HepG2 (cell line): ENCODE results near the gene WSB1. TPM values are rescaled to one million over a fixed set of nuclear protein-coding genes. Genes with fewer than 3 reads are reported as not detected.
A peak's percentile ranks its signal among the peaks of the same experiment; 100 is the strongest.

Source experiments
- ATAC-seq: fragments of 200-7000 bp; cut with Tn5 transposase; 3 replicates; pipeline ENCODE4 v1.9.1; 2020; ENCODE audit warnings: mild to moderate bottlenecking, moderate library complexity
- BruUV-seq: library from RNA; stranded (reverse); fragments of 400-500 nt; replicated peaks from 2 replicates; lab custom pipeline; 2021; lab: Mats Ljungman, UMichigan
- CTCF ChIA-PET: fragments of 300-600 bp; formaldehyde crosslinking; extraction: SDS; loops from one replicate; lab custom pipeline; 2021; ENCODE audit warnings: low total read pairs, inconsistent platforms, low intra/inter-chr PET ratio; lab: Yijun Ruan, JAX
- POLR2A ChIA-PET: fragments of 350-600 bp; sonication (Branson Sonifier 250); formaldehyde crosslinking; loops from one replicate; lab custom pipeline; 2020; ENCODE audit warnings: antibody characterized with exemption, inconsistent platforms; lab: Yijun Ruan, JAX
- DNase-seq: peaks from one replicate; pipeline ENCODE4 v3.0.0-alpha.2; 2015; ENCODE audit warnings: low spot score
- FAIRE-seq: peaks from 3 replicates; lab custom pipeline; 2011; peaks lifted over from hg19 to GRCh38; lab: Jason Lieb, UNC
- H2AFZ ChIP-seq: one replicate; pipeline ENCODE4 v1.6.1; 2011; ENCODE audit warnings: low read length, inconsistent platforms
- H3K27ac ChIP-seq: fragments of 300-600 bp; 3 replicates; pipeline ENCODE4 v1.8.0; 2011; ENCODE audit warnings: mixed run types, mild to moderate bottlenecking, mixed read lengths, low read length, inconsistent platforms; ENCODE audit not compliant: insufficient read depth; ENCODE audit errors: extremely low read length
- H3K27me3 ChIP-seq, 2 experiments: fragments of 200-600 bp in 1 of 2; 2 replicates in 1 of 2; 3 replicates in 1 of 2; pipeline versions ENCODE4 v1.6.0 to v1.8.0; 2011; ENCODE audit warnings: low read length in 2 of 2, mild to moderate bottlenecking in 2 of 2, moderate library complexity in 2 of 2, inconsistent platforms in 1 of 2; ENCODE audit not compliant: insufficient read depth in 2 of 2, control insufficient read depth in 1 of 2
- H3K36me3 ChIP-seq, 2 experiments: fragments of 200-600 bp in 1 of 2; replicated peaks in 1 of 2; 2 replicates in 1 of 2; 3 replicates in 1 of 2; pipeline versions ENCODE4 v1.5.1 to v1.8.0; 2011; ENCODE audit warnings: low read length in 2 of 2, inconsistent platforms in 1 of 2; ENCODE audit not compliant: insufficient read depth in 2 of 2, control insufficient read depth in 1 of 2
- H3K4me1 ChIP-seq: 2 replicates; pipeline ENCODE4 v1.5.1; 2012; ENCODE audit warnings: low read length, inconsistent platforms; ENCODE audit not compliant: insufficient read depth
- H3K4me2 ChIP-seq: 2 replicates; pipeline ENCODE4 v1.6.0; 2011; ENCODE audit warnings: low read depth, low read length, inconsistent platforms
- H3K4me3 ChIP-seq, 3 experiments: fragments of 200-600 bp in 1 of 3; sonication (generic), shearing (Covaris generic) in 1 of 3; replicated peaks in 1 of 3; 2 replicates each; pipeline ENCODE4 v1.5.1; 2011 to 2016; ENCODE audit warnings: low read length in 3 of 3, inconsistent platforms in 2 of 3, low read depth in 2 of 3, mild to moderate bottlenecking in 2 of 3, control low read depth in 1 of 3, mixed read lengths in 1 of 3; ENCODE audit not compliant: insufficient read depth in 1 of 3
- H3K79me2 ChIP-seq: one replicate; pipeline ENCODE4 v1.6.1; 2011; ENCODE audit warnings: low read length, inconsistent platforms; ENCODE audit not compliant: insufficient read depth
- H3K9ac ChIP-seq: 2 replicates; pipeline ENCODE4 v1.6.0; 2011; ENCODE audit warnings: mild to moderate bottlenecking, low read depth, low read length, inconsistent platforms; ENCODE audit not compliant: insufficient read depth
- H3K9me3 ChIP-seq: 2 replicates; pipeline ENCODE4 v1.5.1; 2012; ENCODE audit warnings: mild to moderate bottlenecking, low read length
- H4K20me1 ChIP-seq: 2 replicates; pipeline ENCODE4 v1.6.0; 2011; ENCODE audit warnings: inconsistent platforms, mild to moderate bottlenecking, low read length, moderate library complexity; ENCODE audit not compliant: insufficient read depth
- GLI4 ChIP-seq: sonication (generic); formaldehyde crosslinking; IDR thresholded peaks from 2 replicates; pipeline ENCODE4 v1.5.1; 2020; ENCODE audit warnings: missing genetic modification reagents, mild to moderate bottlenecking, moderate library complexity, borderline replicate concordance
- ISL2 ChIP-seq: sonication (generic); formaldehyde crosslinking; IDR thresholded peaks from 2 replicates; pipeline ENCODE4 v1.5.0; 2020; ENCODE audit warnings: missing genetic modification reagents
- KAT7 ChIP-seq: IDR thresholded peaks from 2 replicates; pipeline ENCODE4 v1.6.1; 2018; ENCODE audit warnings: borderline replicate concordance, missing compliant biosample characterization
- MIXL1 ChIP-seq: IDR thresholded peaks from 2 replicates; pipeline ENCODE4 v1.6.1; 2016
- NFYB ChIP-seq: sonication (generic); formaldehyde crosslinking; IDR thresholded peaks from 2 replicates; pipeline ENCODE4 v1.4.0; 2020; ENCODE audit warnings: missing genetic modification reagents
- POLR2AphosphoS5 ChIP-seq: IDR thresholded peaks from 2 replicates; pipeline ENCODE4 v1.6.1; 2012; ENCODE audit warnings: low read depth, low read length
- POLR2G ChIP-seq: fragments of 200-400 bp; formaldehyde crosslinking; IDR thresholded peaks from 2 replicates; pipeline ENCODE4 v1.6.1; 2018; ENCODE audit warnings: mild to moderate bottlenecking, low read depth, low read length, moderate library complexity
- PPARG ChIP-seq: conservative IDR thresholded peaks from 2 replicates; pipeline ENCODE4 v1.6.1; 2016; ENCODE audit warnings: missing biosample characterization, missing genetic modification reagents
- SP2 ChIP-seq: sonication (generic); formaldehyde crosslinking; IDR thresholded peaks from 2 replicates; pipeline ENCODE4 v1.5.1; 2020; ENCODE audit warnings: mild to moderate bottlenecking, missing genetic modification reagents
- ZFX ChIP-seq: sonication (generic); formaldehyde crosslinking; IDR thresholded peaks from 2 replicates; pipeline ENCODE4 v1.4.0; 2020; ENCODE audit warnings: mild to moderate bottlenecking, low read depth, missing genetic modification reagents, moderate library complexity
- ZKSCAN8 ChIP-seq: IDR thresholded peaks from 2 replicates; pipeline ENCODE4 v1.6.1; 2016; ENCODE audit warnings: borderline replicate concordance, missing genetic modification reagents, missing compliant biosample characterization
- ZNF317 ChIP-seq: sonication (generic); formaldehyde crosslinking; IDR thresholded peaks from 2 replicates; pipeline ENCODE4 v1.5.0; 2020; ENCODE audit warnings: mild to moderate bottlenecking, missing genetic modification reagents
- ZNF331 ChIP-seq: sonication (generic); formaldehyde crosslinking; IDR thresholded peaks from 2 replicates; pipeline ENCODE4 v1.4.0; 2020; ENCODE audit warnings: missing genetic modification reagents
- ZNF558 ChIP-seq: sonication (generic); formaldehyde crosslinking; IDR thresholded peaks from 2 replicates; pipeline ENCODE4 v1.9.0; 2022; ENCODE audit warnings: mild to moderate bottlenecking, missing genetic modification reagents, borderline replicate concordance
- ZNF670 ChIP-seq: sonication (generic); formaldehyde crosslinking; IDR thresholded peaks from 2 replicates; pipeline ENCODE4 v1.8.0; 2022; ENCODE audit warnings: mild to moderate bottlenecking, missing genetic modification reagents, borderline replicate concordance
- ZNF891 ChIP-seq: sonication (generic); formaldehyde crosslinking; IDR thresholded peaks from 2 replicates; pipeline ENCODE4 v1.5.0; 2020; ENCODE audit warnings: mild to moderate bottlenecking, missing genetic modification reagents
- WGBS: methylation state at CpG from one replicate; pipeline ENCODE4 v1.1.6; 2017; ENCODE audit warnings: low lambda C conversion rate; 5-methylcytosine and 5-hydroxymethylcytosine counted together
- in situ Hi-C: cut with HindIII; loops from 2 replicates; pipeline ENCODE4 v1.10.0; 2017; ENCODE audit warnings: low pct_unique_long_range_greater_than_20kb; ENCODE audit not compliant: extremely low pct_ligation_motif_present
- intact Hi-C: fragments of 100-400 bp; cut with micrococcal nuclease; formaldehyde crosslinking; loops from one replicate; pipeline ENCODE4 v1.10.0; 2022; ENCODE audit not compliant: unreplicated experiment
- polyA plus RNA-seq, 8 experiments: library from polyadenylated mRNA; depleted of rRNA in 3 of 8; stranded (reverse) in 7 of 8; unstranded in 1 of 8; fragments of >200 nt; fragmentation: Illumina TruSeq in 4 of 8; extraction: Trizol in 4 of 8; gene quantifications; 2 replicates each; pipeline versions ENCODE4 v1.2.1 to v1.2.3, GENCODE V29; 2011 to 2016; ENCODE audit warnings: low read depth in 4 of 8, missing spikeins in 1 of 8, mixed read lengths in 1 of 8; ENCODE audit not compliant: insufficient read depth in 1 of 8
- total RNA-seq, 5 experiments: library from RNA; depleted of rRNA; stranded (reverse); fragments of >200 nt; fragmentation: Illumina TruSeq; extraction: Trizol; gene quantifications; 2 replicates each; pipeline ENCODE4 v1.2.3, GENCODE V29; 2016; ENCODE audit warnings: low read depth in 1 of 5
- TF ChIP-seq, protein P1 (sequence below): sonication (generic); formaldehyde crosslinking; IDR thresholded peaks from 2 replicates; pipeline ENCODE4 v1.5.0; 2020; ENCODE audit warnings: missing genetic modification reagents
- TF ChIP-seq, protein P2 (sequence below): sonication (generic); formaldehyde crosslinking; IDR thresholded peaks from 2 replicates; pipeline ENCODE4 v1.5.0; 2020; ENCODE audit warnings: missing genetic modification reagents
- TF ChIP-seq, protein P3 (sequence below): sonication (generic); formaldehyde crosslinking; IDR thresholded peaks from 2 replicates; pipeline ENCODE4 v1.5.1; 2020; ENCODE audit warnings: mild to moderate bottlenecking, missing genetic modification reagents

WSB1 gene
- total and polyA plus RNA-seq, 2 of the 13 experiments (the other 11 are each of a cell fraction or from before 2014, with no cell fraction given) = 81.3 to 294 TPM

DNA sequence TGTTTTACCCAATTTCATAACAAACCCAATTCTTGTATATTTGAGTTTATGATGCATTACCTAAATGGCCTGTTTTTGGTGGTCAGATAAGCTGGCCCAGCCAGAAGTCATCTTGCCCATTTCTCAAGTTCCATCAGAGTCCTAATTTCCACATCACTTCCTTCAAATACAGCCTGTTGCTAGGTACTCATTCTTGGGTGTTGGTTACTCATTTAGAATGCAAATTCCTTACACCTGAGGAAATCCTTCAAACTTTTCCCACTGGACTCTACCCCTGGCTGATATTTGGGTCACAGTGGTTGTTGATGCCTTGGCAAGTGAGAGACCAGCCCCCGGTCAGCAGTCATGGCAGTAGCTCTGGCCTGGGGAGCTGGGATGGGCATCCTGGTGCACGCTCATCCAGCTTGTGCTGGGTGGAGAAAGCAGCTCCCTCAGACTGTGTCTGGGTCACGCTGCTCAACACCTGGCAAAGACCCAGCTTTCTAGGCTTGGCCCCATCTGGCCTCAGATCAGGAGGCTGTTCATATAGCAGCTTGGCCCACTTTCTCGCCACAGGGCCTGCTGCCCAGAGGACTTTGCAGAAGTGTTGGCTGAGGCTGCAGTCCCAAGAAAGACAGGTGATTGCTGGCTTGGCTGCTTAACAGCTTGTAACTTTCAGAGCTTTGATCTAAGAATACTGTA lies 25.8 kb downstream of the WSB1 start (continued):
- TF ChIP-seq POLR2G = peak; percentile 21; the same call in 1 of the 2 replicates
- TF ChIP-seq, all 625 proteins: peak for 5

DNA sequence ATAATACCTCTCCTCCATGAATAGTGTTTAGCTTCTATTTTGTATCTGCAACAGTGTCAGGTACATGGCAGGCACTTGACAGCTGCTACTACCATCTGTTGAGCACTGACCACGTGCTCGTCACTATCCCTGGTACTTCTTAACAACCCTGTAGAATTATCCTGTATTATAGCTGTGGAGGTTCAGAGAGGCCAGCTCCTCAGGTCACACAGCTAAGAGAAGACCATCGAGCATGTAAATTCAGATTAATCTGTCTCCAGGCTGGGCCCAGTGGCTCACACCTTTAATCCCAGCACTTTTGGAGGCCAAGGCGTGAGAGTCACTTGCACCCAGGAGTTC lies 26.3 kb downstream of the WSB1 start:
- intact Hi-C loops (no loop called here), in situ Hi-C loops (no loop called here)
- DNase-seq (no peak), ATAC-seq (no peak), FAIRE-seq (no peak)
- Histone ChIP-seq H3K9me3 (no peaks in the 10 kb centered on the region), H4K20me1 (no peaks in the 10 kb centered on the region), H3K27ac (no peak overlapping the region), H3K79me2 (no peaks in the 10 kb centered on the region), H2AFZ (no peak overlapping the region), H3K4me3 (no peak overlapping the region), H3K36me3 (peaks cover 6 to 15% of the 10 kb centered on the region in 2 experiments; a peak in 4 of 5 replicates), H3K4me1 (peaks cover 40% of the 10 kb centered on the region), H3K4me2 (no peak overlapping the region), H3K27me3 (no peaks in the 10 kb centered on the region), H3K9ac (no peak overlapping the region)
- BruUV-seq = no TSS peak
- POLR2A ChIA-PET = interaction anchor here (1.2 to 4.2 kb wide), 2 partner anchors 13 to 26 kb away, joined by 3 to 20 read pairs; partner anchors contain the start of gene WSB1
- CTCF ChIA-PET = no interaction called here
- WGBS = 93% methylated on average over 4 of the region's 4 CpGs
- TF ChIP-seq SP2 (CRISPR knock-in tag) = no peak
- TF ChIP-seq ZFX (CRISPR knock-in tag) = no peak
- TF ChIP-seq NFYB (CRISPR knock-in tag) = no peak
- TF ChIP-seq, protein P1, sequence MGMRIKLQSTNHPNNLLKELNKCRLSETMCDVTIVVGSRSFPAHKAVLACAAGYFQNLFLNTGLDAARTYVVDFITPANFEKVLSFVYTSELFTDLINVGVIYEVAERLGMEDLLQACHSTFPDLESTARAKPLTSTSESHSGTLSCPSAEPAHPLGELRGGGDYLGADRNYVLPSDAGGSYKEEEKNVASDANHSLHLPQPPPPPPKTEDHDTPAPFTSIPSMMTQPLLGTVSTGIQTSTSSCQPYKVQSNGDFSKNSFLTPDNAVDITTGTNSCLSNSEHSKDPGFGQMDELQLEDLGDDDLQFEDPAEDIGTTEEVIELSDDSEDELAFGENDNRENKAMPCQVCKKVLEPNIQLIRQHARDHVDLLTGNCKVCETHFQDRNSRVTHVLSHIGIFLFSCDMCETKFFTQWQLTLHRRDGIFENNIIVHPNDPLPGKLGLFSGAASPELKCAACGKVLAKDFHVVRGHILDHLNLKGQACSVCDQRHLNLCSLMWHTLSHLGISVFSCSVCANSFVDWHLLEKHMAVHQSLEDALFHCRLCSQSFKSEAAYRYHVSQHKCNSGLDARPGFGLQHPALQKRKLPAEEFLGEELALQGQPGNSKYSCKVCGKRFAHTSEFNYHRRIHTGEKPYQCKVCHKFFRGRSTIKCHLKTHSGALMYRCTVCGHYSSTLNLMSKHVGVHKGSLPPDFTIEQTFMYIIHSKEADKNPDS (CRISPR knock-in tag) = no peak
- TF ChIP-seq ZKSCAN8 (CRISPR knock-in tag) = no peak
- TF ChIP-seq KAT7 (CRISPR knock-in tag) = no peak
- TF ChIP-seq ZNF331 (CRISPR knock-in tag) = no peak
- no peak for TF ChIP-seq POLR2AphosphoS5
- no peak for TF ChIP-seq GLI4 (CRISPR knock-in tag)
- TF ChIP-seq ISL2 (CRISPR knock-in tag) = no peak
- no peak for TF ChIP-seq PPARG (CRISPR knock-in tag)
- TF ChIP-seq, protein P2, sequence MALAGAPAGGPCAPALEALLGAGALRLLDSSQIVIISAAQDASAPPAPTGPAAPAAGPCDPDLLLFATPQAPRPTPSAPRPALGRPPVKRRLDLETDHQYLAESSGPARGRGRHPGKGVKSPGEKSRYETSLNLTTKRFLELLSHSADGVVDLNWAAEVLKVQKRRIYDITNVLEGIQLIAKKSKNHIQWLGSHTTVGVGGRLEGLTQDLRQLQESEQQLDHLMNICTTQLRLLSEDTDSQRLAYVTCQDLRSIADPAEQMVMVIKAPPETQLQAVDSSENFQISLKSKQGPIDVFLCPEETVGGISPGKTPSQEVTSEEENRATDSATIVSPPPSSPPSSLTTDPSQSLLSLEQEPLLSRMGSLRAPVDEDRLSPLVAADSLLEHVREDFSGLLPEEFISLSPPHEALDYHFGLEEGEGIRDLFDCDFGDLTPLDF (CRISPR knock-in tag) = no peak
- TF ChIP-seq ZNF558 = no peak
- no peak for TF ChIP-seq ZNF670 (CRISPR knock-in tag)
- TF ChIP-seq ZNF891 (CRISPR knock-in tag) = no peak
- TF ChIP-seq, protein P3, sequence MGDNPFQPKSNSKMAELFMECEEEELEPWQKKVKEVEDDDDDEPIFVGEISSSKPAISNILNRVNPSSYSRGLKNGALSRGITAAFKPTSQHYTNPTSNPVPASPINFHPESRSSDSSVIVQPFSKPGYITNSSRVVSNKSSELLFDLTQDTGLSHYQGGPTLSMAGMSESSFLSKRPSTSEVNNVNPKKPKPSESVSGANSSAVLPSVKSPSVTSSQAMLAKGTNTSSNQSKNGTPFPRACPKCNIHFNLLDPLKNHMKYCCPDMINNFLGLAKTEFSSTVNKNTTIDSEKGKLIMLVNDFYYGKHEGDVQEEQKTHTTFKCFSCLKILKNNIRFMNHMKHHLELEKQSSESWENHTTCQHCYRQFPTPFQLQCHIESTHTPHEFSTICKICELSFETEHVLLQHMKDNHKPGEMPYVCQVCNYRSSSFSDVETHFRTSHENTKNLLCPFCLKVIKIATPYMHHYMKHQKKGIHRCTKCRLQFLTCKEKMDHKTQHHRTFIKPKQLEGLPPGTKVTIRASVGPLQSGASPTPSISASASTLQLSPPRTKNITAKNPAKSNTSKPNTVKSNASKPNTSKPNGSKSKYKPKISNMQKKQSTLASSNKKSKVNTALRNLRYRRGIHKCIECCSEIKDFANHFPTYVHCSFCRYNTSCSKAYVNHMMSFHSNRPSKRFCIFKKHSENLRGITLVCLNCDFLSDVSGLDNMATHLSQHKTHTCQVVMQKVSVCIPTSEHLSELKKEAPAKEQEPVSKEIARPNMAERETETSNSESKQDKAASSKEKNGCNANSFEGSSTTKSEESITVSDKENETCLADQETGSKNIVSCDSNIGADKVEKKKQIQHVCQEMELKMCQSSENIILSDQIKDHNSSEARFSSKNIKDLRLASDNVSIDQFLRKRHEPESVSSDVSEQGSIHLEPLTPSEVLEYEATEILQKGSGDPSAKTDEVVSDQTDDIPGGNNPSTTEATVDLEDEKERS (CRISPR knock-in tag) = no peak
- no peak for TF ChIP-seq MIXL1 (CRISPR knock-in tag)
- no peak for TF ChIP-seq ZNF317
